C4-2B (cell line): ENCODE results near the gene UVRAG.

ENCODE experiments used
- ZFX ChIP-seq: fragments of 450-650 bp; IDR thresholded peaks from 2 replicates; pipeline ENCODE4 v1.6.1; 2017
- TF ChIP-seq, protein P1 (sequence below): fragments of 450-650 bp; conservative IDR thresholded peaks from 2 replicates; pipeline ENCODE4 v1.5.1; 2017; ENCODE audit warnings: mild to moderate bottlenecking

DNA sequence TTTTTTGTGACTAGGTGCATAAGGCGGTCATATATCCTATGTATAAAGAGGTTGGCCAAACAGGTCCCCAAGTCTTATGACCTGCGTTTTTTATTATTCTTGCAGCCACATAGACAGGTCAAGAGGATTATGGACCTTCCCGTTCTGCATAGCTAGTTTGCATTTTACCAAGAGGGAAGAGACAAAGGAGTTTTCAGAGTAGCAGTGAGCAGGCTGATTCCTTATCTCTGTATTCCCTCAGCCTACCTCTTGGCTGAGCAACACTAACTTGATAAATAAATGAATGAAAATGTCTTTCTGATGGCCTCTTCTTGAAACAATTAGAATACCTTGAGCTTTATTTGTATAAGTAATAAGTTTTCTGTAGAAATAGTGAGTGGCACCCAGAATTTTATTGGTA is 210.8 kb downstream of the UVRAG start:
- TF ChIP-seq, protein P1, sequence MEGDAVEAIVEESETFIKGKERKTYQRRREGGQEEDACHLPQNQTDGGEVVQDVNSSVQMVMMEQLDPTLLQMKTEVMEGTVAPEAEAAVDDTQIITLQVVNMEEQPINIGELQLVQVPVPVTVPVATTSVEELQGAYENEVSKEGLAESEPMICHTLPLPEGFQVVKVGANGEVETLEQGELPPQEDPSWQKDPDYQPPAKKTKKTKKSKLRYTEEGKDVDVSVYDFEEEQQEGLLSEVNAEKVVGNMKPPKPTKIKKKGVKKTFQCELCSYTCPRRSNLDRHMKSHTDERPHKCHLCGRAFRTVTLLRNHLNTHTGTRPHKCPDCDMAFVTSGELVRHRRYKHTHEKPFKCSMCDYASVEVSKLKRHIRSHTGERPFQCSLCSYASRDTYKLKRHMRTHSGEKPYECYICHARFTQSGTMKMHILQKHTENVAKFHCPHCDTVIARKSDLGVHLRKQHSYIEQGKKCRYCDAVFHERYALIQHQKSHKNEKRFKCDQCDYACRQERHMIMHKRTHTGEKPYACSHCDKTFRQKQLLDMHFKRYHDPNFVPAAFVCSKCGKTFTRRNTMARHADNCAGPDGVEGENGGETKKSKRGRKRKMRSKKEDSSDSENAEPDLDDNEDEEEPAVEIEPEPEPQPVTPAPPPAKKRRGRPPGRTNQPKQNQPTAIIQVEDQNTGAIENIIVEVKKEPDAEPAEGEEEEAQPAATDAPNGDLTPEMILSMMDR, result no peak
- TF ChIP-seq ZFX, result no peak
